Upper lobe of left lung (tissue), 6 donors: ENCODE measurements around the gene LRP6. TPM values are rescaled to one million over a fixed set of nuclear protein-coding genes. Genes with fewer than 3 reads are reported as not detected.

Experiments
- ATAC-seq, 2 donors: fragments of 200-7000 bp; cut with Tn5 transposase; one replicate each; pipeline ENCODE4 v1.9.1; 2022; ENCODE audit warnings: mild to moderate bottlenecking in 2 of 2, moderate library complexity in 2 of 2; ENCODE audit not compliant: low FRiP score in 2 of 2
- DNase-seq, 2 donors: peaks; one replicate each; pipeline ENCODE4 v3.0.0-alpha.2; 2019 to 2020
- H3K27ac ChIP-seq, 4 donors: fragments of 200-600 bp; sonication (generic); one replicate each; pipeline ENCODE4 v1.5.1; 2016 to 2019
- H3K27me3 ChIP-seq, 4 donors: fragments of 200-600 bp; sonication (generic); one replicate each; pipeline ENCODE4 v1.5.1; 2017 to 2019
- H3K36me3 ChIP-seq, 4 donors: fragments of 200-600 bp; sonication (generic); one replicate each; pipeline ENCODE4 v1.5.1; 2016 to 2019
- H3K4me1 ChIP-seq, 4 donors: fragments of 200-600 bp; sonication (generic); one replicate each; pipeline ENCODE4 v1.5.1; 2018 to 2019
- H3K4me3 ChIP-seq, 4 donors: fragments of 200-600 bp; sonication (generic); one replicate each; pipeline ENCODE4 v1.5.1; 2017 to 2019; ENCODE audit warnings: mild to moderate bottlenecking in 2 of 4, moderate library complexity in 1 of 4
- H3K9me3 ChIP-seq, 4 donors: fragments of 200-600 bp; sonication (generic); one replicate each; pipeline ENCODE4 v1.5.1; 2018 to 2019
- CTCF ChIP-seq, 6 experiments: fragments of 450-650 bp in 4 of 6; fragments of 200-600 bp in 2 of 6; sonication (generic) in 2 of 6; IDR thresholded peaks; one replicate each; pipeline ENCODE4 v1.5.1; 2016 to 2019; ENCODE audit warnings: antibody characterized with exemption in 6 of 6
- EP300 ChIP-seq, 4 donors: sonication (generic); formaldehyde crosslinking; IDR thresholded peaks; one replicate each; pipeline ENCODE4 v1.5.1; 2017; ENCODE audit warnings: antibody characterized with exemption in 4 of 4, control low read depth in 2 of 4
- POLR2A ChIP-seq, 4 donors: fragments of 450-650 bp; IDR thresholded peaks; one replicate each; pipeline ENCODE4 v1.5.1; 2016 to 2017; ENCODE audit warnings: antibody characterized with exemption in 4 of 4, mild to moderate bottlenecking in 2 of 4
- POLR2AphosphoS5 ChIP-seq, 2 donors: sonication (generic); formaldehyde crosslinking; IDR thresholded peaks; one replicate each; pipeline ENCODE4 v1.5.1; 2017; ENCODE audit warnings: antibody characterized with exemption in 2 of 2
- WGBS, 2 donors: methylation state at CpG; one replicate each; pipeline ENCODE4 v1.1.5; 2017 to 2018; 5-methylcytosine and 5-hydroxymethylcytosine counted together
- total RNA-seq, 6 donors: library from RNA; depleted of rRNA in 4 of 6; stranded (reverse); fragments of >200 nt in 4 of 6; gene quantifications; one replicate each; pipeline versions ENCODE4 v1.1.0 to v1.2.1, GENCODE V29; 2016 to 2021
- donor health status: DM: no; HTN: no; CAD: no; lungs with moderate emphysema.
- donor health status: DM: no; HTN: yes; CAD: no; lungs with severe emphysema.

LRP6 gene
- total RNA-seq, 6 donors from 2014 or later = 43.3 to 136 (median 66.4) TPM

GRCh38 chr12:12178559-12178958, 88.3 kb downstream of the LRP6 start:
- WGBS, 2 donors = 89 to 91% methylated on average over 2 of the region's 2 CpGs
- no peak for ATAC-seq
- H3K4me3 ChIP-seq = no peak overlapping the region
- no peak for DNase-seq
- TF ChIP-seq EP300 (IDR thresholded peaks at IDR 0.05) (no peak), POLR2AphosphoS5 (IDR thresholded peaks at IDR 0.05) (no peak), POLR2A (IDR thresholded peaks at IDR 0.05) (no peak)
- H3K9me3 ChIP-seq = no peaks in the 10 kb centered on the region
- no peak overlapping the region for H3K27ac ChIP-seq
- H3K36me3 ChIP-seq = peaks cover 0 to 7% (median 2%) of the 10 kb centered on the region in 4 donors
- H3K4me1 ChIP-seq = peaks cover 0 to 19% (median 12%) of the 10 kb centered on the region in 4 donors
- H3K27me3 ChIP-seq = no peaks in the 10 kb centered on the region

GRCh38 chr12:12176402-12176801, 90.4 kb downstream of the LRP6 start:
- DNase-seq (no peak), ATAC-seq (no peak)
- no peaks in the 10 kb centered on the region for H3K27me3 ChIP-seq
- no peaks in the 10 kb centered on the region for H3K9me3 ChIP-seq
- no peak overlapping the region for H3K4me3 ChIP-seq
- peaks cover 0 to 13% (median 4%) of the 10 kb centered on the region in 4 donors for H3K4me1 ChIP-seq
- 94 to 95% methylated on average over 3 of the region's 3 CpGs for WGBS, 2 donors
- H3K36me3 ChIP-seq = peaks cover 0 to 7% (median 2%) of the 10 kb centered on the region in 4 donors
- no peak overlapping the region for H3K27ac ChIP-seq
- no peak for TF ChIP-seq POLR2A (IDR thresholded peaks at IDR 0.05)
- no peak for TF ChIP-seq POLR2AphosphoS5 (IDR thresholded peaks at IDR 0.05)
- TF ChIP-seq CTCF (IDR thresholded peaks at IDR 0.05) = no peak
- no peak for TF ChIP-seq EP300 (IDR thresholded peaks at IDR 0.05)

- no peak overlapping the region for H3K27ac ChIP-seq
- ATAC-seq = no peak
- WGBS, 2 donors = 43 to 50% methylated on average over 1 of the region's 1 CpG
Observed at GRCh38 chr12:12171991-12172511, 94.8 kb downstream of the LRP6 start.

GRCh38 chr12:12167847-12168246, 99.0 kb downstream of the LRP6 start:
- Histone ChIP-seq H3K27me3 (no peaks in the 10 kb centered on the region), H3K27ac (no peak overlapping the region), H3K36me3 (peaks cover 0 to 10% (median 2%) of the 10 kb centered on the region in 4 donors), H3K4me1 (peaks cover 0 to 10% (median 1%) of the 10 kb centered on the region in 4 donors), H3K9me3 (no peaks in the 10 kb centered on the region), H3K4me3 (no peak overlapping the region)
- DNase-seq = no peak
- TF ChIP-seq CTCF (IDR thresholded peaks at IDR 0.05) = no peak
- no peak for TF ChIP-seq POLR2A (IDR thresholded peaks at IDR 0.05)
- no peak for TF ChIP-seq EP300 (IDR thresholded peaks at IDR 0.05)
- TF ChIP-seq POLR2AphosphoS5 (IDR thresholded peaks at IDR 0.05) = no peak
- 64 to 72% methylated on average over 1 of the region's 1 CpG for WGBS, 2 donors
- ATAC-seq = no peak

More at GRCh38 chr12:12171991-12172511, 94.8 kb downstream of the LRP6 start:
- Histone ChIP-seq H3K36me3 (no peaks in the 10 kb centered on the region), H3K9me3 (no peaks in the 10 kb centered on the region), H3K4me1 (peaks cover 0 to 17% (median 5%) of the 10 kb centered on the region in 4 donors), H3K4me3 (no peak overlapping the region), H3K27me3 (no peaks in the 10 kb centered on the region)
- DNase-seq = no peak
- TF ChIP-seq POLR2A (IDR thresholded peaks at IDR 0.05) = no peak

- peaks cover 0 to 4% (median 1%) of the 10 kb centered on the region in 4 donors for H3K4me1 ChIP-seq
- no peaks in the 10 kb centered on the region for H3K9me3 ChIP-seq
- H3K27ac ChIP-seq = no peak overlapping the region
- no peaks in the 10 kb centered on the region for H3K27me3 ChIP-seq
- peaks cover 0 to 17% (median 4%) of the 10 kb centered on the region in 4 donors for H3K36me3 ChIP-seq
- TF ChIP-seq CTCF (IDR thresholded peaks at IDR 0.05) = no peak
- TF ChIP-seq POLR2A (IDR thresholded peaks at IDR 0.05) = no peak
- no peak for TF ChIP-seq POLR2AphosphoS5 (IDR thresholded peaks at IDR 0.05)
- TF ChIP-seq EP300 (IDR thresholded peaks at IDR 0.05) = no peak
- no peak overlapping the region for H3K4me3 ChIP-seq
- DNase-seq (no peak), ATAC-seq (no peak)
Observed at GRCh38 chr12:12166751-12167150, 100.1 kb downstream of the LRP6 start.

GRCh38 chr12:12159988-12160387, 106.9 kb downstream of the LRP6 start:
- no peaks in the 10 kb centered on the region for H3K27me3 ChIP-seq
- WGBS, 2 donors = 44 to 56% methylated on average over 1 of the region's 1 CpG
- ATAC-seq (no peak), DNase-seq (no peak)
- no peak overlapping the region for H3K4me3 ChIP-seq
- TF ChIP-seq EP300 (IDR thresholded peaks at IDR 0.05) (no peak), CTCF (IDR thresholded peaks at IDR 0.05) (no peak), POLR2A (IDR thresholded peaks at IDR 0.05) (no peak), POLR2AphosphoS5 (IDR thresholded peaks at IDR 0.05) (no peak)
- peaks cover 0 to 14% (median 2%) of the 10 kb centered on the region in 4 donors for H3K4me1 ChIP-seq
- H3K36me3 ChIP-seq = peaks cover 0 to 40% (median 8%) of the 10 kb centered on the region in 4 donors
- no peak overlapping the region for H3K27ac ChIP-seq
- H3K9me3 ChIP-seq = no peaks in the 10 kb centered on the region
